OCI-LY7 (cell line): Measurements from ENCODE around the gene RHOBTB3. TPM values are rescaled to one million over a fixed set of nuclear protein-coding genes. Genes with fewer than 3 reads are reported as not detected.

Source experiments
- BruUV-seq: library from RNA; stranded (reverse); fragments of 400-500 nt; replicated peaks from 2 replicates; lab custom pipeline; 2021; lab: Mats Ljungman, UMichigan
- CTCF ChIA-PET: fragments of 300-600 bp; sonication (Branson Sonifier 250); formaldehyde crosslinking; loops from one replicate; lab custom pipeline; 2022; ENCODE audit warnings: antibody characterized with exemption; ENCODE audit not compliant: unreplicated experiment; lab: Charles Lee
- POLR2A ChIA-PET: fragments of 300-600 bp; sonication (Branson Sonifier 250); formaldehyde crosslinking; loops from one replicate; lab custom pipeline; 2022; ENCODE audit warnings: antibody characterized with exemption; lab: Charles Lee
- DNase-seq: peaks from one replicate; pipeline ENCODE4 v3.0.0-alpha.2; 2015; ENCODE audit warnings: low spot score
- H2AFZ ChIP-seq: fragments of 200-600 bp; sonication (generic), shearing (Covaris generic); 2 replicates; pipeline ENCODE4 v1.6.1; 2014; ENCODE audit warnings: mild to moderate bottlenecking, antibody characterized with exemption, low read length, moderate library complexity
- H3K27ac ChIP-seq: fragments of 200-600 bp; sonication (generic); 2 replicates; pipeline ENCODE4 v1.5.1; 2014; ENCODE audit warnings: mixed run types, low read depth, mild to moderate bottlenecking, moderate library complexity, low read length, inconsistent platforms; ENCODE audit not compliant: poor library complexity, severe bottlenecking
- H3K36me3 ChIP-seq: fragments of 200-600 bp; sonication (generic); 2 replicates; pipeline ENCODE4 v1.6.1; 2014; ENCODE audit warnings: mild to moderate bottlenecking, antibody characterized with exemption, low read length, moderate library complexity, mixed read lengths; ENCODE audit not compliant: insufficient read depth
- H3K4me1 ChIP-seq: fragments of 200-600 bp; sonication (generic); 2 replicates; pipeline ENCODE4 v1.5.1; 2014; ENCODE audit warnings: mild to moderate bottlenecking, low read length; ENCODE audit not compliant: insufficient read depth, poor library complexity, severe bottlenecking
- H3K4me2 ChIP-seq: fragments of 200-600 bp; sonication (generic); 2 replicates; pipeline ENCODE4 v1.6.1; 2014; ENCODE audit warnings: mild to moderate bottlenecking, low read length
- H3K4me3 ChIP-seq: fragments of 200-600 bp; sonication (generic); 2 replicates; pipeline ENCODE4 v1.5.1; 2014; ENCODE audit warnings: mild to moderate bottlenecking, low read depth, low read length; ENCODE audit not compliant: poor library complexity, severe bottlenecking
- H3K79me2 ChIP-seq: fragments of 200-600 bp; sonication (generic); 2 replicates; pipeline ENCODE4 v1.6.1; 2016; ENCODE audit warnings: low read depth, mild to moderate bottlenecking, low read length, moderate library complexity, mixed read lengths; ENCODE audit not compliant: insufficient read depth
- H3K9me2 ChIP-seq: fragments of 200-600 bp; sonication (generic); 2 replicates; pipeline ENCODE4 v1.6.1; 2016; ENCODE audit warnings: mild to moderate bottlenecking, low read length, mixed read lengths; ENCODE audit not compliant: insufficient read depth
- H3K9me3 ChIP-seq: fragments of 200-600 bp; sonication (generic); 2 replicates; pipeline ENCODE4 v1.6.1; 2014; ENCODE audit warnings: mild to moderate bottlenecking, mixed run types, low read length, mixed read lengths
- H4K20me1 ChIP-seq: fragments of 200-600 bp; sonication (generic); 2 replicates; pipeline ENCODE4 v1.6.1; 2014; ENCODE audit warnings: mild to moderate bottlenecking, antibody characterized with exemption, low read length, moderate library complexity, mixed read lengths; ENCODE audit not compliant: insufficient read depth
- EZH2phosphoT487 ChIP-seq: fragments of 200-600 bp; sonication (generic); IDR thresholded peaks from 2 replicates; pipeline ENCODE4 v1.6.1; 2018; ENCODE audit warnings: low read depth, borderline replicate concordance, mild to moderate bottlenecking, mixed run types, antibody characterized with exemption, low read length, moderate library complexity, mixed read lengths
- intact Hi-C: fragments of 100-400 bp; cut with micrococcal nuclease; formaldehyde crosslinking; loops from one replicate; pipeline ENCODE4 v1.10.0; 2022; ENCODE audit not compliant: unreplicated experiment
- total RNA-seq, 2 experiments: library from RNA; depleted of rRNA in 1 of 2; stranded (reverse); fragments of >200 nt in 1 of 2; shearing (Covaris generic) in 1 of 2; gene quantifications; 2 replicates each; pipeline ENCODE4 v1.2.3, GENCODE V29; 2014 to 2022
- TF ChIP-seq, protein P1 (sequence below): fragments of 200-600 bp; sonication (generic); conservative IDR thresholded peaks from 2 replicates; pipeline ENCODE4 v1.5.1; 2014; ENCODE audit warnings: mild to moderate bottlenecking, antibody characterized with exemption, low read length, moderate library complexity, mixed read lengths

RHOBTB3 gene
- total RNA-seq, 2 experiments from 2014 or later, result 0.51 to 4.0 TPM

DNA sequence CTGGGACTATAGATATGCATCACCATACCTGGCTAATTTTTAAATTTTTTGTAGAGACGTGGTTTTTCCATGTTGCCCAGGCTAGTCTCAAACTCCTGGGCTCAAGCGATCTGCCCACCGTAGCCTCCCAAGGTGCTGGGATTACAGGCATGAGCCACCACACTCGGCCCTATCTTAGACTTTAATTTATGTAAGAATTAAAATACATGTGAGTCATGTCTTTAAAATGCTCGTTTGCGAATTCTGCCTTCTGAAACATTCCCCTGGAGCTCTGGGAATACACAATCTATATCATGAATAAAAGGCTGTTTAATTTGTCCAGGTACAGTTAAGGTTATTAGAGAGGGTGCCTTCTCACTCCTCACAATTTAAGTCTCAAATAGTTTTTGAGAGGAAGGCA lies 32.8 kb downstream of the RHOBTB3 start:
- peaks cover 32% of the 10 kb centered on the region for H3K4me1 ChIP-seq
- H4K20me1 ChIP-seq, result no peaks in the 10 kb centered on the region
- intact Hi-C loops, result loop anchor here (5.0 kb wide), 1 partner anchor 207 kb away; the partner anchor contains the start of gene ARSK
- H3K27ac ChIP-seq, result no peak overlapping the region
- H2AFZ ChIP-seq, result no peak overlapping the region
- no peak for TF ChIP-seq EZH2phosphoT487
- TF ChIP-seq, protein P1, sequence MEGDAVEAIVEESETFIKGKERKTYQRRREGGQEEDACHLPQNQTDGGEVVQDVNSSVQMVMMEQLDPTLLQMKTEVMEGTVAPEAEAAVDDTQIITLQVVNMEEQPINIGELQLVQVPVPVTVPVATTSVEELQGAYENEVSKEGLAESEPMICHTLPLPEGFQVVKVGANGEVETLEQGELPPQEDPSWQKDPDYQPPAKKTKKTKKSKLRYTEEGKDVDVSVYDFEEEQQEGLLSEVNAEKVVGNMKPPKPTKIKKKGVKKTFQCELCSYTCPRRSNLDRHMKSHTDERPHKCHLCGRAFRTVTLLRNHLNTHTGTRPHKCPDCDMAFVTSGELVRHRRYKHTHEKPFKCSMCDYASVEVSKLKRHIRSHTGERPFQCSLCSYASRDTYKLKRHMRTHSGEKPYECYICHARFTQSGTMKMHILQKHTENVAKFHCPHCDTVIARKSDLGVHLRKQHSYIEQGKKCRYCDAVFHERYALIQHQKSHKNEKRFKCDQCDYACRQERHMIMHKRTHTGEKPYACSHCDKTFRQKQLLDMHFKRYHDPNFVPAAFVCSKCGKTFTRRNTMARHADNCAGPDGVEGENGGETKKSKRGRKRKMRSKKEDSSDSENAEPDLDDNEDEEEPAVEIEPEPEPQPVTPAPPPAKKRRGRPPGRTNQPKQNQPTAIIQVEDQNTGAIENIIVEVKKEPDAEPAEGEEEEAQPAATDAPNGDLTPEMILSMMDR, result no peak
- BruUV-seq, result no TSS peak
- H3K4me2 ChIP-seq, result no peak overlapping the region
- H3K4me3 ChIP-seq, result no peak overlapping the region
- ChIA-PET POLR2A (interaction anchor here (0.7 to 0.9 kb wide), 2 partner anchors 89 to 203 kb away, joined by 3 to 4 read pairs; no protein-coding TSS in a partner anchor), CTCF (interaction anchor here (0.6 kb wide), 1 partner anchor 725 kb away, joined by 3 read pairs; no protein-coding TSS in a partner anchor)
- no peaks in the 10 kb centered on the region for H3K9me2 ChIP-seq
- no peaks in the 10 kb centered on the region for H3K36me3 ChIP-seq
- no peak for DNase-seq
- no peaks in the 10 kb centered on the region for H3K79me2 ChIP-seq
- no peaks in the 10 kb centered on the region for H3K9me3 ChIP-seq

DNA sequence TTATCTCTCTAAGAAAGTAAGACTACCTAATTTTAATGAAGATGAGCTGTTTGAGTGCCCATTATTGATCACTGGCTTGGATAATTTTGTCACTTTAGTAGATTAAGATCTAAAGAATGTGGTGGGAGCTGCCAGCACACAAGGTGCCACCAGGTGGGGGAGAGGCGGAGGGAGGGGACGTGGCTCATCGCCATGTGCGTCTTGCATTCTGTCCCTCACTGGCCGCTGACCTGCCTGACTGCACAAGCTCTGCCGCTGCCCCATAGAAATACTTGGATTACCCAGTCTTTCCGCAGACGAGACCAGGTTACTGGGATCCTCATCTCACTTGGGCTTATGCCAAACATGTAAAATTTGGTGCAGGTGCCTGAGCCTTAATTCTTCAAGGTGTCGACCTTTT lies 37.6 kb downstream of the RHOBTB3 start:
- Histone ChIP-seq H3K36me3 (no peaks in the 10 kb centered on the region), H3K27ac (no peak overlapping the region), H3K9me2 (no peaks in the 10 kb centered on the region), H3K4me2 (no peak overlapping the region), H3K79me2 (no peaks in the 10 kb centered on the region), H4K20me1 (no peaks in the 10 kb centered on the region), H2AFZ (no peak overlapping the region), H3K9me3 (no peaks in the 10 kb centered on the region), H3K4me3 (no peak overlapping the region), H3K4me1 (no peaks in the 10 kb centered on the region)
- DNase-seq, result no peak
- POLR2A ChIA-PET, result interaction anchor here (0.8 to 2.1 kb wide), 6 partner anchors 10 to 77 kb away, joined by 3 to 6 read pairs (median 4); no protein-coding TSS in a partner anchor
- TF ChIP-seq EZH2phosphoT487, result no peak
- TF ChIP-seq, protein P1, result no peak
- CTCF ChIA-PET, result interaction anchor here (1.0 kb wide), 1 partner anchor 14 kb away, joined by 3 read pairs; no protein-coding TSS in a partner anchor
- BruUV-seq, result no TSS peak
- intact Hi-C loops, result no loop called here
